K562 (cell line): ENCODE data around the gene CRADD. TPM values are rescaled to one million over a fixed set of nuclear protein-coding genes. Genes with fewer than 3 reads are reported as not detected.

Experiments
- ATAC-seq: fragments of 200-7000 bp; cut with Tn5 transposase; 3 replicates; pipeline ENCODE4 v1.9.1; 2020; ENCODE audit warnings: moderate library complexity
- BruUV-seq: library from RNA; stranded (reverse); fragments of 400-500 nt; replicated peaks from 2 replicates; lab custom pipeline; 2021; lab: Mats Ljungman, UMichigan
- CTCF ChIA-PET: fragments of 300-600 bp; formaldehyde crosslinking; extraction: SDS; loops from one replicate; lab custom pipeline; 2021; ENCODE audit warnings: low intra/inter-chr PET ratio; lab: Yijun Ruan, JAX
- POLR2A ChIA-PET: fragments of 300-600, 350-650 bp; sonication (Branson Sonifier 250); formaldehyde crosslinking; extraction: SDS; loops from one replicate; lab custom pipeline; 2021; ENCODE audit warnings: antibody characterized with exemption, inconsistent platforms; lab: Yijun Ruan, JAX
- DNase-seq, 4 experiments: peaks; one replicate each; pipeline versions ENCODE4 v3.0.0 to v3.0.0-alpha.2; 2011 to 2018; ENCODE audit warnings: low spot score in 3 of 4, mixed read lengths in 3 of 4; ENCODE audit errors: extremely low read depth in 1 of 4
- FAIRE-seq: peaks from 2 replicates; lab custom pipeline; 2011; peaks lifted over from hg19 to GRCh38; lab: Jason Lieb, UNC
- H2AFZ ChIP-seq: 2 replicates; pipeline ENCODE4 v1.6.0; 2011; ENCODE audit warnings: low read depth, low read length, control low read depth, inconsistent platforms
- H3K27ac ChIP-seq: fragments of 200-600 bp; 3 replicates; pipeline ENCODE4 v1.8.0; 2011; ENCODE audit warnings: low read depth, mild to moderate bottlenecking, control low read depth, inconsistent platforms, low read length, moderate library complexity, mixed read lengths; ENCODE audit errors: extremely low read depth
- H3K27me3 ChIP-seq, 2 experiments: fragments of 300-600 bp in 1 of 2; 2 replicates in 1 of 2; 3 replicates in 1 of 2; pipeline versions ENCODE4 v1.6.0 to v1.8.0; 2011; ENCODE audit warnings: inconsistent platforms in 2 of 2, low read length in 2 of 2, mild to moderate bottlenecking in 1 of 2, mixed read lengths in 1 of 2, moderate library complexity in 1 of 2; ENCODE audit not compliant: control insufficient read depth in 2 of 2, insufficient read depth in 2 of 2
- H3K36me3 ChIP-seq: fragments of 300-600 bp; 3 replicates; pipeline ENCODE4 v1.8.0; 2011; ENCODE audit warnings: mild to moderate bottlenecking, low read length, inconsistent platforms; ENCODE audit not compliant: control insufficient read depth, insufficient read depth
- H3K4me1 ChIP-seq, 2 experiments: fragments of 200-600 bp in 1 of 2; replicated peaks in 1 of 2; 2 replicates in 1 of 2; 3 replicates in 1 of 2; pipeline versions ENCODE4 v1.5.1 to v1.8.0; 2011; ENCODE audit warnings: inconsistent platforms in 2 of 2, low read length in 2 of 2, mild to moderate bottlenecking in 1 of 2, mixed read lengths in 1 of 2, moderate library complexity in 1 of 2; ENCODE audit not compliant: control insufficient read depth in 2 of 2, insufficient read depth in 2 of 2
- H3K4me2 ChIP-seq: 2 replicates; pipeline ENCODE4 v1.6.1; 2011; ENCODE audit warnings: low read length, control low read depth, inconsistent platforms, mixed read lengths; ENCODE audit not compliant: insufficient read depth
- H3K4me3 ChIP-seq: fragments of 200-600 bp; sonication (generic), shearing (Covaris generic); 2 replicates; pipeline ENCODE4 v1.5.1; 2016; ENCODE audit warnings: control low read depth, inconsistent platforms
- H3K79me2 ChIP-seq: fragments of 200-600 bp; 3 replicates; pipeline ENCODE4 v1.8.0; 2011; ENCODE audit warnings: low read length, inconsistent platforms; ENCODE audit not compliant: control insufficient read depth, insufficient read depth
- H3K9ac ChIP-seq, 2 experiments: 2 replicates each; pipeline versions ENCODE4 v1.6.0 to v1.6.1; 2011; ENCODE audit warnings: low read depth in 2 of 2, low read length in 2 of 2, control low read depth in 1 of 2, inconsistent platforms in 1 of 2, mild to moderate bottlenecking in 1 of 2, mixed read lengths in 1 of 2; ENCODE audit not compliant: insufficient read depth in 1 of 2
- H3K9me1 ChIP-seq: one replicate; pipeline ENCODE4 v1.6.0; 2011; ENCODE audit warnings: inconsistent platforms, mild to moderate bottlenecking, low read length, moderate library complexity; ENCODE audit not compliant: control insufficient read depth, insufficient read depth
- H3K9me3 ChIP-seq: replicated peaks from 2 replicates; pipeline ENCODE4 v1.5.1; 2011; ENCODE audit warnings: low read depth, low read length, inconsistent platforms; ENCODE audit not compliant: control insufficient read depth, insufficient read depth
- H4K20me1 ChIP-seq: replicated peaks from 2 replicates; pipeline ENCODE4 v1.6.1; 2011; ENCODE audit warnings: low read length, inconsistent platforms, mixed read lengths; ENCODE audit not compliant: control insufficient read depth, insufficient read depth
- CTCF ChIP-seq, 3 experiments: IDR thresholded peaks in 2 of 3; conservative IDR thresholded peaks in 1 of 3; 2 replicates each; pipeline ENCODE4 v1.5.1; 2011 to 2012; ENCODE audit warnings: low read length in 3 of 3, mild to moderate bottlenecking in 3 of 3, control low read depth in 2 of 3, improper control_type of control experiment in 1 of 3, inconsistent platforms in 1 of 3, low read depth in 1 of 3, mixed read lengths in 1 of 3, moderate library complexity in 1 of 3; ENCODE audit not compliant: insufficient read depth in 2 of 3
- HMBOX1 ChIP-seq: sonication (generic); IDR thresholded peaks from 2 replicates; pipeline ENCODE4 v1.6.1; 2016
- POLR2G ChIP-seq: fragments of 200-400 bp; formaldehyde crosslinking; IDR thresholded peaks from 2 replicates; pipeline ENCODE4 v1.6.1; 2017; ENCODE audit warnings: low read depth, mild to moderate bottlenecking, antibody characterized with exemption, low read length, moderate library complexity
- SLC30A9 ChIP-seq: fragments of 250-450 bp; sonication (Bioruptor Pico); IDR thresholded peaks from 2 replicates; pipeline ENCODE4 v1.8.0; 2022; ENCODE audit warnings: mild to moderate bottlenecking, moderate library complexity
- ZNF507 ChIP-seq: conservative IDR thresholded peaks from 2 replicates; pipeline ENCODE4 v1.6.1; 2017; ENCODE audit warnings: missing genetic modification characterization, missing compliant biosample characterization
- ZNF586 ChIP-seq: fragments of 450-650 bp; formaldehyde crosslinking; conservative IDR thresholded peaks from 2 replicates; pipeline ENCODE4 v1.4.0; 2020; ENCODE audit warnings: mild to moderate bottlenecking, moderate library complexity
- ZNF696 ChIP-seq: fragments of 250-450 bp; sonication (Bioruptor Pico); conservative IDR thresholded peaks from 2 replicates; pipeline ENCODE4 v1.4.0; 2020; ENCODE audit warnings: mild to moderate bottlenecking, moderate library complexity
- WGBS: fragments of 100-300 bp; shearing (Covaris generic); methylation state at CpG from one replicate; pipeline ENCODE4 v1.1.6; 2016; ENCODE audit warnings: low coverage, mixed read lengths; ENCODE audit not compliant: insufficient coverage; ENCODE audit errors: missing lambda C conversion rate; 5-methylcytosine and 5-hydroxymethylcytosine counted together
- in situ Hi-C: fragments of 300-500 bp; cut with MboI; formaldehyde crosslinking; loops from 4 replicates; pipeline ENCODE4 v1.15.0; 2018; ENCODE audit warnings: inconsistent platforms, mixed read lengths
- intact Hi-C: fragments of 100-400 bp; cut with micrococcal nuclease; formaldehyde crosslinking; loops from 2 replicates; pipeline ENCODE4 v1.14.2; 2022
- polyA plus RNA-seq, 8 experiments: library from polyadenylated mRNA; depleted of rRNA in 4 of 8; stranded (reverse) in 5 of 8; unstranded in 3 of 8; fragments of >200 nt; fragmentation: Nextera tagmentation in 2 of 8; fragmentation: Illumina TruSeq in 1 of 8; extraction: Ambion mirVana in 2 of 8; extraction: Trizol in 1 of 8; gene quantifications; 2 replicates each; pipeline versions ENCODE4 v1.2.1 to v1.2.3, GENCODE V29; 2011 to 2014; ENCODE audit warnings: inconsistent platforms in 1 of 8, missing spikeins in 1 of 8
- total RNA-seq, 7 experiments: library from RNA; depleted of rRNA in 6 of 7; stranded (reverse); fragments of >200 nt in 6 of 7; fragmentation: Illumina TruSeq in 2 of 7; extraction: Trizol in 2 of 7; gene quantifications; 2 replicates each; pipeline versions ENCODE4 v1.2.1 to v1.2.3, GENCODE V29; 2011 to 2021; ENCODE audit warnings: low replicate concordance in 1 of 7

The CRADD gene
- total and polyA plus RNA-seq, 9 of the 15 experiments (the other 6 are each of a cell fraction or from before 2014, with no cell fraction given): 20.5 to 41.1 (median 25.9) TPM

- DNase-seq (no peak), ATAC-seq (no peak), FAIRE-seq (no peak)
- H3K4me1 ChIP-seq: peaks cover 4 to 11% of the 10 kb centered on the region in 2 experiments; a peak in 4 of 5 replicates
- in situ Hi-C loops (no loop called here), intact Hi-C loops (no loop called here)
- H4K20me1 ChIP-seq: no peaks in the 10 kb centered on the region
- TF ChIP-seq CTCF (IDR thresholded peaks at IDR 0.05 in 2 of 3, conservative IDR thresholded peaks at IDR 0.05 in 1 of 3; ENCODE audit: insufficient read depth in 2 of 3, low read depth in 1 of 3, low read length in 3 of 3): no peak
- TF ChIP-seq SLC30A9 (CRISPR knock-in tag): no peak
- TF ChIP-seq ZNF586 (CRISPR knock-in tag): no peak
- no peak for TF ChIP-seq ZNF507 (tag)
- no peak for TF ChIP-seq HMBOX1
- TF ChIP-seq ZNF696 (CRISPR knock-in tag): no peak
- no peak for TF ChIP-seq POLR2G
- no peaks in the 10 kb centered on the region for H3K27me3 ChIP-seq
- H3K79me2 ChIP-seq: no peaks in the 10 kb centered on the region
- H3K27ac ChIP-seq: no peak overlapping the region
- peaks cover 3% of the 10 kb centered on the region; the same call in 2 of the 3 replicates for H3K36me3 ChIP-seq
- no TSS peak for BruUV-seq
- H3K4me2 ChIP-seq: no peak overlapping the region
- H2AFZ ChIP-seq: no peak overlapping the region
- no peaks in the 10 kb centered on the region for H3K9me1 ChIP-seq
- ChIA-PET POLR2A (interaction anchor here (0.6 to 1.0 kb wide), 2 partner anchors 8 to 42 kb away, joined by 3 to 4 read pairs; no protein-coding TSS in a partner anchor), CTCF (no interaction called here)
- no peak overlapping the region for H3K9ac ChIP-seq
- WGBS: 83% methylated on average over 5 of the region's 5 CpGs
- H3K4me3 ChIP-seq: no peak overlapping the region
- no peaks in the 10 kb centered on the region for H3K9me3 ChIP-seq
Measured at GRCh38 chr12:93846936-93847516, 169.9 kb downstream of the CRADD start.
